Measurements from ENCODE around the gene RAD51AP2. TPM values are rescaled to one million over a fixed set of nuclear protein-coding genes. Genes with fewer than 3 reads are reported as not detected.

The RAD51AP2 gene
- total and polyA plus RNA-seq, 2 of the 8 experiments (the other 6 are each of a cell fraction or from before 2014, with no cell fraction given) = 0.02 to 0.20 TPM

DNA sequence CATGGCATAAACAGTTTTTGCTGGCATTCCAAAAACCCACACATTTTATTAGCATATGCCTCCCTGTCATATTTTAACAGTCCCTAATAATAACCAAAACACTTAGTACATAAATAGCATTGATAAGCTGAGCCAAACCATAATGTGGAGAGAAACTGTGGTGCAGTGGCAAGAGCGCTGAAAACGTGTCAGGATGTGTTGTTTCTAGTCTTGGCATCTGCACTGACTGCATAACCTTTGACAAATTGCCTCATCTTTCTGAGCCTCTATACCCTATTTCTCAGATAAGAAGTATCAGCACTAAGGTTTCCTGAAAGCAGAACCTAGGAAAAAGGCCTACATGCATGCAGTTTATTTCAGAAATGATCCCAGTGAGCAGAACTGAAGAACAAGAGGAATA is 41.4 kb downstream of the RAD51AP2 start:
- no peak overlapping the region for H2AK5ac ChIP-seq (ENCODE audit: low read depth, low read length)
- 92% methylated on average over 2 of the region's 2 CpGs; no CpG with 5 or more reads in 1 of the 2 experiments for WGBS, 2 experiments (ENCODE audit: extremely low coverage in 1 of 2, insufficient coverage in 1 of 2, insufficient read length in 1 of 2, insufficient replicate concordance in 2 of 2, low coverage in 1 of 2, low lambda C conversion rate in 2 of 2, missing lambda C conversion rate in 1 of 2)
- H3K9ac ChIP-seq (replicated peaks in 1 of 4; ENCODE audit: extremely low read depth in 1 of 4, low read depth in 3 of 4, low read length in 3 of 4) = no peak overlapping the region
- H2BK15ac ChIP-seq (ENCODE audit: low read length) = no peak overlapping the region
- no peaks in the 10 kb centered on the region; a peak in 2 of 7 replicates for H3K4me1 ChIP-seq (replicated peaks in 1 of 4; ENCODE audit: control insufficient read depth in 3 of 4, insufficient read depth in 4 of 4, low read length in 3 of 4)
- H3K56ac ChIP-seq (replicated peaks; ENCODE audit: insufficient read length, low read depth, low read length) = no peak overlapping the region
- H2BK5ac ChIP-seq (ENCODE audit: low read depth, low read length) = no peak overlapping the region
- H3K79me2 ChIP-seq (ENCODE audit: control insufficient read depth in 1 of 2, insufficient read depth in 2 of 2, low read length in 2 of 2) = no peaks in the 10 kb centered on the region
- H2BK12ac ChIP-seq (ENCODE audit: low read depth, low read length) = no peak overlapping the region
- no peak overlapping the region for H3K23ac ChIP-seq (ENCODE audit: insufficient read length)
- no peaks in the 10 kb centered on the region for H3K79me1 ChIP-seq (ENCODE audit: low read depth, low read length)
- ChIA-PET CTCF (ENCODE audit: partially characterized antibody) (interaction anchor here (1.7 kb wide), 1 partner anchor 169 kb away, joined by 3 read pairs; no protein-coding TSS in a partner anchor), POLR2A (ENCODE audit: partially characterized antibody) (no interaction called here)
- TF ChIP-seq, protein P1, sequence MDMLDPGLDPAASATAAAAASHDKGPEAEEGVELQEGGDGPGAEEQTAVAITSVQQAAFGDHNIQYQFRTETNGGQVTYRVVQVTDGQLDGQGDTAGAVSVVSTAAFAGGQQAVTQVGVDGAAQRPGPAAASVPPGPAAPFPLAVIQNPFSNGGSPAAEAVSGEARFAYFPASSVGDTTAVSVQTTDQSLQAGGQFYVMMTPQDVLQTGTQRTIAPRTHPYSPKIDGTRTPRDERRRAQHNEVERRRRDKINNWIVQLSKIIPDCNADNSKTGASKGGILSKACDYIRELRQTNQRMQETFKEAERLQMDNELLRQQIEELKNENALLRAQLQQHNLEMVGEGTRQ (IDR thresholded peaks at IDR 0.05; ENCODE audit: low read length) = no peak
- TF ChIP-seq, protein P2, sequence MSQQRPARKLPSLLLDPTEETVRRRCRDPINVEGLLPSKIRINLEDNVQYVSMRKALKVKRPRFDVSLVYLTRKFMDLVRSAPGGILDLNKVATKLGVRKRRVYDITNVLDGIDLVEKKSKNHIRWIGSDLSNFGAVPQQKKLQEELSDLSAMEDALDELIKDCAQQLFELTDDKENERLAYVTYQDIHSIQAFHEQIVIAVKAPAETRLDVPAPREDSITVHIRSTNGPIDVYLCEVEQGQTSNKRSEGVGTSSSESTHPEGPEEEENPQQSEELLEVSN (IDR thresholded peaks at IDR 0.05) = no peak
- TF ChIP-seq HDAC2 (IDR thresholded peaks at IDR 0.05; ENCODE audit: borderline replicate concordance in 1 of 2, low read depth in 2 of 2, low read length in 2 of 2) (no peak), KDM1A (IDR thresholded peaks at IDR 0.05; ENCODE audit: borderline replicate concordance, low read length) (no peak), NANOG (IDR thresholded peaks at IDR 0.05; ENCODE audit: insufficient read depth, low read depth, low read length, poor library complexity, severe bottlenecking) (no peak)
- no peak overlapping the region for H3K14ac ChIP-seq (ENCODE audit: insufficient read length)
- no peak overlapping the region for H3K4ac ChIP-seq (replicated peaks; ENCODE audit: insufficient read length, low read depth, low read length)
- H2AFZ ChIP-seq (ENCODE audit: low read length) = no peak overlapping the region
- no peak overlapping the region for H2BK20ac ChIP-seq (ENCODE audit: low read length)
- no peak overlapping the region for H3K4me2 ChIP-seq (ENCODE audit: insufficient read depth in 1 of 2, low read depth in 2 of 2, low read length in 2 of 2)
- H3K27ac ChIP-seq (ENCODE audit: low read depth, low read length) = no peak overlapping the region
- no peak overlapping the region for H4K5ac ChIP-seq (ENCODE audit: insufficient read length, low read depth, low read length)
- DNase-seq (ENCODE audit: low read depth in 1 of 2, low spot score in 2 of 2) (no peak), FAIRE-seq (no peak)
- no peak overlapping the region for H4K91ac ChIP-seq (replicated peaks; ENCODE audit: insufficient read length, low read length)
- no peaks in the 10 kb centered on the region for H4K20me1 ChIP-seq (replicated peaks in 1 of 2; ENCODE audit: control insufficient read depth in 1 of 2, insufficient read depth in 2 of 2, low read length in 2 of 2)
- H3K4me3 ChIP-seq (ENCODE audit: extremely low read depth in 1 of 4, insufficient read depth in 2 of 4, low read depth in 3 of 4, low read length in 4 of 4) = no peak overlapping the region
- no peaks in the 10 kb centered on the region for H3K9me3 ChIP-seq (ENCODE audit: insufficient read depth in 2 of 2, low read depth in 1 of 2, low read length in 1 of 2)
- no peak overlapping the region for H4K8ac ChIP-seq (ENCODE audit: extremely low read depth, insufficient read depth, low read length)
- H3K27me3 ChIP-seq (replicated peaks in 1 of 4; ENCODE audit: control insufficient read depth in 3 of 4, extremely low read depth in 1 of 4, insufficient read depth in 3 of 4, low read length in 3 of 4) = no peaks in the 10 kb centered on the region
- no peaks in the 10 kb centered on the region for H3K36me3 ChIP-seq (ENCODE audit: control insufficient read depth in 2 of 4, insufficient read depth in 4 of 4, low read length in 3 of 4)
- H3K23me2 ChIP-seq (ENCODE audit: low read depth, low read length) = no peaks in the 10 kb centered on the region; the same call in 1 of the 2 replicates
- H3K18ac ChIP-seq (ENCODE audit: extremely low read depth, low read length) = no peak overlapping the region
- H2BK120ac ChIP-seq (replicated peaks; ENCODE audit: low read depth, low read length) = no peak overlapping the region

Measured in H1 (cell line).